ENCODE data around the gene KLK7.

Gene KLK7

GRCh38 chr19:51027126-51027806, 43.5 kb upstream of the KLK7 start:
- no peaks in the 10 kb centered on the region for H3K4me1 ChIP-seq (ENCODE audit: insufficient read depth, low read length)
- no peak for TF ChIP-seq CTCF (IDR thresholded peaks at IDR 0.05; ENCODE audit: borderline replicate concordance, extremely low read depth, low read length, poor library complexity, severe bottlenecking)
- no peak for TF ChIP-seq EZH2 (IDR thresholded peaks at IDR 0.05; ENCODE audit: borderline replicate concordance, low read depth, low read length, severe bottlenecking)
- no peak overlapping the region for H2AFZ ChIP-seq (ENCODE audit: low read depth, low read length)
- no peak overlapping the region for H3K4me2 ChIP-seq (ENCODE audit: insufficient read depth, low read length)
- no peaks in the 10 kb centered on the region for H3K79me2 ChIP-seq (ENCODE audit: insufficient read depth, low read length)
- no peaks in the 10 kb centered on the region for H4K20me1 ChIP-seq (ENCODE audit: insufficient read depth, low read length)
- DNase-seq (no peak), ATAC-seq (ENCODE audit: insufficient read depth, low read depth) (no peak)
- no peaks in the 10 kb centered on the region for H3K36me3 ChIP-seq (ENCODE audit: insufficient read depth, low read length)
- peaks cover 10% of the 10 kb centered on the region for H3K27me3 ChIP-seq (ENCODE audit: insufficient read depth, low read length, poor library complexity)
- H3K9ac ChIP-seq (ENCODE audit: low read depth, low read length) = no peak overlapping the region
- H3K9me3 ChIP-seq (ENCODE audit: insufficient read depth, low read length, severe bottlenecking) = no peaks in the 10 kb centered on the region
- H3K4me3 ChIP-seq (ENCODE audit: low read depth in 1 of 2, low read length in 2 of 2) = no peak overlapping the region
- no peak overlapping the region for H3K27ac ChIP-seq (ENCODE audit: low read length)

- H3K27ac ChIP-seq (ENCODE audit: low read length) = no peak within 1 kb of the TSS
- no peak within 1 kb of the TSS for H2AFZ ChIP-seq (ENCODE audit: low read depth, low read length)
- H3K9me3 ChIP-seq (ENCODE audit: insufficient read depth, low read length, severe bottlenecking) = no peaks in the 10 kb centered on the region
- DNase-seq = no peak
- no peak for TF ChIP-seq EZH2 (IDR thresholded peaks at IDR 0.05; ENCODE audit: borderline replicate concordance, low read depth, low read length, severe bottlenecking)
- no peak for TF ChIP-seq CTCF (IDR thresholded peaks at IDR 0.05; ENCODE audit: borderline replicate concordance, extremely low read depth, low read length, poor library complexity, severe bottlenecking)
- no peaks in the 10 kb centered on the region for H4K20me1 ChIP-seq (ENCODE audit: insufficient read depth, low read length)
- H3K27me3 ChIP-seq (ENCODE audit: insufficient read depth, low read length, poor library complexity) = peaks cover 10% of the 10 kb centered on the region
- no peak for ATAC-seq (ENCODE audit: insufficient read depth, low read depth)
- no peaks in the 10 kb centered on the region for H3K79me2 ChIP-seq (ENCODE audit: insufficient read depth, low read length)
- no peak within 1 kb of the TSS for H3K4me2 ChIP-seq (ENCODE audit: insufficient read depth, low read length)
- H3K4me1 ChIP-seq (ENCODE audit: insufficient read depth, low read length) = no peaks in the 10 kb centered on the region
- no peaks in the 10 kb centered on the region for H3K36me3 ChIP-seq (ENCODE audit: insufficient read depth, low read length)
- H3K9ac ChIP-seq (ENCODE audit: low read depth, low read length) = no peak within 1 kb of the TSS
- no peak within 1 kb of the TSS for H3K4me3 ChIP-seq (ENCODE audit: low read depth in 1 of 2, low read length in 2 of 2)
These were observed 42.8 kb upstream of the KLK7 start, which contains the start of gene KLK11 for GRCh38 chr19:51026554-51026831. Gene KLK11, minus strand, starts transcription at chr19:51026616. Its CDS starts 985 bp downstream, at chr19:51025631.

- Histone ChIP-seq H2AFZ (ENCODE audit: low read depth, low read length) (no peak overlapping the region), H4K20me1 (ENCODE audit: insufficient read depth, low read length) (no peaks in the 10 kb centered on the region), H3K4me2 (ENCODE audit: insufficient read depth, low read length) (no peak overlapping the region), H3K36me3 (ENCODE audit: insufficient read depth, low read length) (no peaks in the 10 kb centered on the region), H3K27me3 (ENCODE audit: insufficient read depth, low read length, poor library complexity) (peaks cover 10% of the 10 kb centered on the region), H3K4me1 (ENCODE audit: insufficient read depth, low read length) (no peaks in the 10 kb centered on the region), H3K4me3 (ENCODE audit: low read depth in 1 of 2, low read length in 2 of 2) (no peak overlapping the region), H3K79me2 (ENCODE audit: insufficient read depth, low read length) (no peaks in the 10 kb centered on the region), H3K27ac (ENCODE audit: low read length) (no peak overlapping the region), H3K9me3 (ENCODE audit: insufficient read depth, low read length, severe bottlenecking) (no peaks in the 10 kb centered on the region), H3K9ac (ENCODE audit: low read depth, low read length) (no peak overlapping the region)
- DNase-seq = no peak
- no peak for ATAC-seq (ENCODE audit: insufficient read depth, low read depth)
- TF ChIP-seq EZH2 (IDR thresholded peaks at IDR 0.05; ENCODE audit: borderline replicate concordance, low read depth, low read length, severe bottlenecking) = no peak
- no peak for TF ChIP-seq CTCF (IDR thresholded peaks at IDR 0.05; ENCODE audit: borderline replicate concordance, extremely low read depth, low read length, poor library complexity, severe bottlenecking)
These were observed 42.3 kb upstream of the KLK7 start for GRCh38 chr19:51025809-51026553.

All from DND-41 (cell line).